Endothelial cell of umbilical vein (primary cell): ENCODE data around the gene GABPB1. TPM values are rescaled to one million over a fixed set of nuclear protein-coding genes. Genes with fewer than 3 reads are reported as not detected.

Experiments
- BruUV-seq: library from RNA; stranded (reverse); fragments of 400-500 nt; replicated peaks from 2 replicates; lab custom pipeline; 2021; lab: Mats Ljungman, UMichigan
- CTCF ChIA-PET: fragments of 300-600, 350-600 bp; sonication (Branson Sonifier 250); formaldehyde crosslinking; loops from one replicate; lab custom pipeline; 2021; ENCODE audit warnings: antibody characterized with exemption, inconsistent platforms; lab: Charles Lee
- POLR2A ChIA-PET: fragments of 300-600, 350-600 bp; sonication (Branson Sonifier 250); formaldehyde crosslinking; loops from one replicate; lab custom pipeline; 2021; ENCODE audit warnings: antibody characterized with exemption, inconsistent platforms; lab: Charles Lee
- DNase-seq: peaks from one replicate; pipeline ENCODE4 v3.0.0-alpha.2; 2011; ENCODE audit warnings: low read depth, low spot score
- FAIRE-seq: peaks from 2 replicates; lab custom pipeline; 2011; peaks lifted over from hg19 to GRCh38; lab: Jason Lieb, UNC
- H2AFZ ChIP-seq: 2 replicates; pipeline ENCODE4 v1.6.0; 2012; ENCODE audit warnings: low read depth, low read length, control low read depth, inconsistent platforms
- H3K27ac ChIP-seq: 2 replicates; pipeline ENCODE4 v1.5.1; 2011; ENCODE audit warnings: low read depth, mild to moderate bottlenecking, control low read depth, low read length, moderate library complexity; ENCODE audit not compliant: insufficient read depth
- H3K27me3 ChIP-seq, 2 experiments: 2 replicates each; pipeline versions ENCODE4 v1.6.0 to v1.6.1; 2011; ENCODE audit warnings: low read length in 2 of 2, mixed read lengths in 1 of 2; ENCODE audit not compliant: control insufficient read depth in 2 of 2, insufficient read depth in 2 of 2
- H3K36me3 ChIP-seq, 2 experiments: 2 replicates in 1 of 2; 3 replicates in 1 of 2; pipeline ENCODE4 v1.5.1; 2011; ENCODE audit warnings: low read length in 2 of 2, mild to moderate bottlenecking in 1 of 2, moderate library complexity in 1 of 2; ENCODE audit not compliant: control insufficient read depth in 2 of 2, insufficient read depth in 2 of 2; ENCODE audit errors: extremely low read depth in 1 of 2
- H3K4me1 ChIP-seq: 3 replicates; pipeline ENCODE4 v1.5.1; 2011; ENCODE audit warnings: mild to moderate bottlenecking, low read length; ENCODE audit not compliant: control insufficient read depth, insufficient read depth; ENCODE audit errors: extremely low read depth
- H3K4me2 ChIP-seq: 2 replicates; pipeline ENCODE4 v1.6.1; 2011; ENCODE audit warnings: low read length, control low read depth, mixed read lengths; ENCODE audit not compliant: insufficient read depth
- H3K4me3 ChIP-seq, 3 experiments: fragments of 200-600 bp in 1 of 3; sonication (generic), shearing (Covaris generic) in 1 of 3; replicated peaks in 1 of 3; 2 replicates each; pipeline ENCODE4 v1.5.1; 2011 to 2016; ENCODE audit warnings: control low read depth in 3 of 3, low read length in 3 of 3, mild to moderate bottlenecking in 2 of 3, inconsistent platforms in 1 of 3, low read depth in 1 of 3, moderate library complexity in 1 of 3; ENCODE audit not compliant: insufficient read depth in 1 of 3
- H3K79me2 ChIP-seq: 2 replicates; pipeline ENCODE4 v1.6.0; 2012; ENCODE audit warnings: low read length, inconsistent platforms; ENCODE audit not compliant: control insufficient read depth, insufficient read depth
- H3K9ac ChIP-seq: replicated peaks from 2 replicates; pipeline ENCODE3; 2011; ENCODE audit warnings: low read length, control low read depth; ENCODE audit not compliant: insufficient read depth; ENCODE audit errors: extremely low read depth
- H3K9me1 ChIP-seq: replicated peaks from 3 replicates; pipeline ENCODE4 v1.6.0; 2011; ENCODE audit warnings: mild to moderate bottlenecking, low read length; ENCODE audit not compliant: control insufficient read depth, insufficient read depth; ENCODE audit errors: extremely low read depth
- H3K9me3 ChIP-seq: replicated peaks from 2 replicates; pipeline ENCODE4 v1.5.1; 2012; ENCODE audit warnings: low read length, inconsistent platforms; ENCODE audit not compliant: control insufficient read depth, insufficient read depth
- H4K20me1 ChIP-seq: replicated peaks from 2 replicates; pipeline ENCODE3; 2011; ENCODE audit warnings: mild to moderate bottlenecking, low read length; ENCODE audit not compliant: control insufficient read depth, insufficient read depth; ENCODE audit errors: extremely low read depth
- CTCF ChIP-seq, 2 donors: IDR thresholded peaks; 1 replicate in 1 of 2; 2 replicates in 1 of 2; pipeline ENCODE4 v1.5.1; 2011; ENCODE audit warnings: low read length in 2 of 2, mild to moderate bottlenecking in 2 of 2, moderate library complexity in 2 of 2, control low read depth in 1 of 2, inconsistent platforms in 1 of 2, low read depth in 1 of 2; ENCODE audit not compliant: insufficient read depth in 1 of 2; ENCODE audit errors: extremely low read depth in 1 of 2
- EZH2 ChIP-seq: IDR thresholded peaks from 2 replicates; pipeline ENCODE4 v1.6.1; 2012; ENCODE audit warnings: borderline replicate concordance, low read depth, mild to moderate bottlenecking, moderate library complexity, low read length, inconsistent platforms; ENCODE audit not compliant: severe bottlenecking
- FOS ChIP-seq: IDR thresholded peaks from 2 replicates; pipeline ENCODE4 v1.6.1; 2011; ENCODE audit warnings: mild to moderate bottlenecking, low read length, moderate library complexity, borderline replicate concordance; ENCODE audit not compliant: insufficient read depth
- GATA2 ChIP-seq: IDR thresholded peaks from 2 replicates; pipeline ENCODE4 v1.7.0; 2011; ENCODE audit warnings: low read depth, mild to moderate bottlenecking, moderate library complexity, mixed read lengths, low read length; ENCODE audit not compliant: insufficient read length, insufficient read depth
- JUN ChIP-seq: IDR thresholded peaks from 2 replicates; pipeline ENCODE4 v1.6.1; 2011; ENCODE audit warnings: borderline replicate concordance, low read depth; ENCODE audit not compliant: insufficient read length, insufficient read depth
- MAX ChIP-seq: IDR thresholded peaks from 2 replicates; pipeline ENCODE4 v1.6.1; 2011; ENCODE audit not compliant: insufficient read depth, insufficient read length
- MYC ChIP-seq: IDR thresholded peaks from one replicate; pipeline ENCODE4 v1.6.1; 2011; ENCODE audit warnings: mild to moderate bottlenecking, low read depth, low read length
- POLR2A ChIP-seq: IDR thresholded peaks from 2 replicates; pipeline ENCODE4 v1.6.1; 2012; ENCODE audit warnings: low read depth, mild to moderate bottlenecking, control low read depth, low read length
- POLR2AphosphoS5 ChIP-seq: IDR thresholded peaks from 2 replicates; pipeline ENCODE4 v1.6.1; 2012; ENCODE audit warnings: low read depth, mild to moderate bottlenecking, control low read depth, low read length, moderate library complexity; ENCODE audit not compliant: insufficient read depth
- dilution Hi-C: fragments of 300-500 bp; cut with MboI; formaldehyde crosslinking; loops from one replicate; pipeline ENCODE4 v1.15.0; 2019; ENCODE audit warnings: low sequenced_read_pairs; ENCODE audit not compliant: extremely low pct_ligation_motif_present
- intact Hi-C: fragments of 100-400 bp; cut with micrococcal nuclease; formaldehyde crosslinking; loops from one replicate; pipeline ENCODE4 v1.10.0; 2022
- polyA plus RNA-seq, 4 experiments: library from polyadenylated mRNA; depleted of rRNA in 3 of 4; stranded (reverse) in 3 of 4; unstranded in 1 of 4; fragments of >200 nt; gene quantifications; 2 replicates each; pipeline versions ENCODE4 v1.2.1 to v1.2.3, GENCODE V29; 2011 to 2012; ENCODE audit warnings: missing spikeins in 1 of 4
- total RNA-seq: library from RNA; stranded (reverse); gene quantifications from 2 replicates; pipeline ENCODE4 v1.2.3, GENCODE V29; 2021

Gene GABPB1
- total and polyA plus RNA-seq, 2 donors (not counting 3 experiments of a cell fraction or from before 2014, with no cell fraction given) = 42.3 to 59.7 TPM

GRCh38 chr15:50244153-50244552, 110.8 kb downstream of the GABPB1 start:
- POLR2A ChIA-PET = no interaction called here
- Histone ChIP-seq H3K36me3 (no peaks in the 10 kb centered on the region), H3K4me3 (no peak overlapping the region), H3K79me2 (no peaks in the 10 kb centered on the region), H3K4me2 (no peak overlapping the region), H4K20me1 (no peaks in the 10 kb centered on the region), H3K27me3 (no peaks in the 10 kb centered on the region), H3K4me1 (no peaks in the 10 kb centered on the region), H3K27ac (no peak overlapping the region), H3K9ac (no peak overlapping the region), H3K9me1 (no peaks in the 10 kb centered on the region), H2AFZ (no peak overlapping the region), H3K9me3 (no peaks in the 10 kb centered on the region)
- CTCF ChIA-PET = no interaction called here
- no peak for TF ChIP-seq MAX
- TF ChIP-seq GATA2 = no peak
- no peak for TF ChIP-seq EZH2
- TF ChIP-seq POLR2AphosphoS5 = no peak
- no peak for TF ChIP-seq JUN
- TF ChIP-seq POLR2A = no peak
- no peak for TF ChIP-seq MYC
- TF ChIP-seq FOS = no peak
- TF ChIP-seq CTCF (IDR thresholded peaks at IDR 0.05; ENCODE audit: extremely low read depth in 1 of 2, insufficient read depth in 1 of 2, low read depth in 1 of 2, low read length in 2 of 2) = no peak
- no peak for FAIRE-seq
- dilution Hi-C loops = no loop called here
- DNase-seq = no peak
- intact Hi-C loops = loop anchor here (5.0 kb wide), 1 partner anchor 52 kb away; no protein-coding TSS in a partner anchor
- BruUV-seq = no TSS peak
